ENCODE data around the gene TAOK2. TPM values are rescaled to one million over a fixed set of nuclear protein-coding genes. Genes with fewer than 3 reads are reported as not detected.
"Not testable (repeated sequence)": the region's sequence is repeated elsewhere in the genome, so short reads cannot be mapped to it uniquely, and the experiment has no call there.

The TAOK2 gene
- 35.0 TPM for total RNA-seq

DNA sequence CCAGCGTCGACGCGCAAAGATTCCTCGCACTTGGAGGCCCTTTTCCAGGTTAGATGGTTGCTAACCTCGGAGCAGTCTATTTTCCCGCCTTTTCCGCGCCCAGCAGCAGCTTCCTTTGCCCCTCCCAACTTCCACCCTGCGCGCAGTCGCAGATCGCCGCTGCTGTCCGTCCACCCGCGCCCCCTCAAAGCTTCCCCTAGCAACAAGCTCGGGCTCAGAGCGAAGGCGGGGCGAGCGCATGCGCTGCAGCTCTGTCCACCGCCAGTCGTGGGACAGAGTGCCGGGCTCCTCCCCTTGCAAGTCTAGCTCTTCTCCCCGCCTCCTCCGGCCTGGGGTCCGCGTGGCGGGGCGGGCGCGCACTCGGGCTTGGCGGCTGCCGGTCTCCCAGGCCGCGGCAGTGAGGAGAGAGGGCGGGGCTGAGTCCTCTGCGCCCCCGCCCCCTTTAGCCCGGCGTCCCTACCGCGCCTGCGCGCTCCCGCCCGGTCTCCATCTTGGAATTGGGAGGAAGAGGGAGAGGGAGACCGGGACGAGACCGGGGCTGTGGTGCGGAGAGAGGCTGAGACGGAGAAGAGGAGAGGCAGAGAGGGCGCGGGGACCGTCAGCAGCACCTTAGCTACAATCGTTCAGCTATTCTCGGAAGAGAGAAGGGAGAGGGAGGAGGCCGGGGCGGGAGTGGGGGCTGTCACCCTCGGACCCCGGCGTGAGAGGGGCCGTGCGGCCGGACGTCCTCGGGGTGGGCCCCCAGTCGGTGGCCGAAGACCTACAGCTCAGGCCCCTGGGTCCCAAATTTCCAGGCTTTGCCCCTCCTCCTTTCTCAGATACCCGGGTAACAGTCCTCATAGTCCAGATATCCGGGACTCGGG lies at the start of gene TAOK2:
Gene TAOK2, plus strand, starts transcription at position 485 of the 863 bp plus-strand sequence. CDS start 3,905 bp downstream, outside the sequence.
- Histone ChIP-seq H3K9me3 (ENCODE audit: control insufficient read depth in 3 of 3, low read length in 3 of 3) (no peaks in the 10 kb centered on the region), H3K27me3 (ENCODE audit: control insufficient read depth in 3 of 3, insufficient read depth in 3 of 3, low read length in 3 of 3) (no peaks in the 10 kb centered on the region), H3K4me3 (ENCODE audit: low read length in 3 of 3) (peak within 1 kb of the TSS; percentile 90 to 94 (median 93)), H3K36me3 (ENCODE audit: control insufficient read depth in 3 of 3, insufficient read depth in 3 of 3, low read length in 3 of 3) (peaks cover 20 to 32% (median 22%) of the 10 kb centered on the region in 3 donors), H3K4me1 (ENCODE audit: control insufficient read depth in 3 of 3, insufficient read depth in 3 of 3, low read length in 3 of 3) (peaks cover 38 to 46% (median 44%) of the 10 kb centered on the region in 3 donors), H3K27ac (ENCODE audit: low read depth, low read length) (peak within 1 kb of the TSS; percentile 96), H3K9ac (ENCODE audit: low read depth in 1 of 3, low read length in 3 of 3) (peak within 1 kb of the TSS; percentile 85 to 96 (median 96))

DNA sequence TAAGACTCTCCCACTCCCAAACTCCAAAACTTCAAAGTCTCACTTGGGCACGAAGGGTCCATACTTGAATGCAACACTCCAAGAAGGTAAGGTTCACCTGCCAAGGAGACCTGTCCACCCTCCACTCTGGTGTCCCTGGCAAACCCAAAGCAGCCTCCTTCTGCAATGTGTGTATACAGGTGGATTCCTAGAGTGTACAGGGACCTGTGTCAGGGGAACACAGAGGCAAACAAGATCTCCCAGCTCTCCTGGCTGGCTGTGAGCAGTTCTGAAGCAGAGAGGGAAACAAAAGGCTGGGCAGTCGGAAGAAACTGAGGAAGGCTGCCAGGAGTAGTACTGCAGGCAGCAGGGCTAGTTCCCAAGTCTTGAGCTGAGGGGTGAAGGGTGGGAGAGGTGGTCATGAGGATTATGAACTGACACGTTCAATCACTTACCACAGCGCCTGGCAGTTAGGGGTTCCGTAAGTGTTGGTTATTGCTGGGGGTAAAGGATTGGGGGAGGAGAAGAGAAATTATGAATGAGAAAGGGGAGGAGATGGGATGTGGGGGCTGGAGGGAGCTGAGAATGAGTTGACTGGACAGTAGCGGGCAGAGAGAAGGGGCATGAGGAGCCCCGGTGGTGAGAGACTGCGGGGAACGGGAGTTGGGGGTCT lies 48.4 kb upstream of the TAOK2 start:
- H3K27ac ChIP-seq (ENCODE audit: low read depth, low read length), result no peak overlapping the region
- peaks cover 5 to 11% (median 10%) of the 10 kb centered on the region in 3 donors for H3K36me3 ChIP-seq (ENCODE audit: control insufficient read depth in 3 of 3, insufficient read depth in 3 of 3, low read length in 3 of 3)
- H3K9me3 ChIP-seq (ENCODE audit: control insufficient read depth in 3 of 3, low read length in 3 of 3), result no peaks in the 10 kb centered on the region
- peaks cover 18 to 29% (median 19%) of the 10 kb centered on the region in 3 donors for H3K4me1 ChIP-seq (ENCODE audit: control insufficient read depth in 3 of 3, insufficient read depth in 3 of 3, low read length in 3 of 3)
- H3K4me3 ChIP-seq (ENCODE audit: low read length in 3 of 3), result peak overlapping the region; percentile 80 to 95 (median 89)
- H3K9ac ChIP-seq (ENCODE audit: low read depth in 1 of 3, low read length in 3 of 3), result peak overlapping the region; percentile 71 to 92 (median 78)
- H3K27me3 ChIP-seq (ENCODE audit: control insufficient read depth in 3 of 3, insufficient read depth in 3 of 3, low read length in 3 of 3), result no peaks in the 10 kb centered on the region

DNA sequence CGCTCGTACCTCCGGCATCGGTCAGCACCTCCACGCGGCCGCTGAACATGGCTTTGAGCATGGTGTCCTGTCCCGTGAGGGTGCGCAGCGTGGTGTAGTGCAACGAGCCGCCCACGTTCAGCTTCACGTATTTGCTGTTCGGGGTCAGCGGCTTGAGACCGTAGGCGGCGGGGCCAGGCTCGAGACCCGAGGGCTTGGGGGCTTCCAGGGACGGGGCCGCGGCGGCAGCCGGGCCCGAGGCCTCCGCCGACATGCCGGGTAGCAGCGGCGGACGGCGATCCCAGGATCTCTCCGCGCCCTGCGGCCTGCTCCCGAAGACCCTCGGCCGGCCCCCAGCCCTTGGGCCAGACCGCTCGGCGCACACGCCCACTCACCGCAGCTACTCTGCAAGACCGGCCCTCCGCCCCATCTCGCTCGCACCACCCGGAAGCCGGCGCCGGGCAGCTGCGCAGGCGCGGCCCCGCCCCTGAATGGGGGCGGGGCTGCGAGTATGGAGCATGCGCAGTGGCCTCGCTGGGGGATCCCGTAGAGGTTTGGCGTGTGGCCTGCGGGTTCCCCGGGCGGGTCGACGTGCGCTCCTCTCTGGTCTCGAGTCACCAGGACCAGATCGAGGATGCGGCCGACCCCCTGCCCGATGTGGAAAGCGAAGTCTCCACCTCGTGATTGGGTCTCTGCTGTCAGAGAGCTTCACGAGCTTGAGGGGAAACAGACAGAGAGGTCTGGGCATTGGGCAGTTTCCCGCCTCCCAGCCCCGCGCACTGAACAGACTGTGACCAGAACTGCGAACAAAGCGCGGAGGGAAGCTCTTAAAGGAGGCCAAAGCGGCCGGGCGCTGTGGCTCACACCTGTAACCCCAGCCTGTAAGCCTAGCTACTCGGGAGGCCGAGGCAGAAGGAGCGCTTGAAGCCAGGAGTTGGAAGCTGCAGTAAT lies 47.6 kb upstream of the TAOK2 start, which contains the start of gene KCTD13:
Gene KCTD13, minus strand, starts transcription at position 446 of the 930 bp plus-strand sequence. Its CDS starts 193 bp downstream, at position 253.
- Histone ChIP-seq H3K27ac (ENCODE audit: low read depth, low read length) (peak within 1 kb of the TSS; percentile 67), H3K4me3 (ENCODE audit: low read length in 3 of 3) (peak within 1 kb of the TSS; percentile 80 to 95 (median 89)), H3K9ac (ENCODE audit: low read depth in 1 of 3, low read length in 3 of 3) (peak within 1 kb of the TSS; percentile 71 to 92 (median 78)), H3K27me3 (ENCODE audit: control insufficient read depth in 3 of 3, insufficient read depth in 3 of 3, low read length in 3 of 3) (no peaks in the 10 kb centered on the region), H3K36me3 (ENCODE audit: control insufficient read depth in 3 of 3, insufficient read depth in 3 of 3, low read length in 3 of 3) (peaks cover 5 to 7% (median 5%) of the 10 kb centered on the region in 3 donors), H3K9me3 (ENCODE audit: control insufficient read depth in 3 of 3, low read length in 3 of 3) (no peaks in the 10 kb centered on the region), H3K4me1 (ENCODE audit: control insufficient read depth in 3 of 3, insufficient read depth in 3 of 3, low read length in 3 of 3) (peaks cover 18 to 29% (median 19%) of the 10 kb centered on the region in 3 donors)

DNA sequence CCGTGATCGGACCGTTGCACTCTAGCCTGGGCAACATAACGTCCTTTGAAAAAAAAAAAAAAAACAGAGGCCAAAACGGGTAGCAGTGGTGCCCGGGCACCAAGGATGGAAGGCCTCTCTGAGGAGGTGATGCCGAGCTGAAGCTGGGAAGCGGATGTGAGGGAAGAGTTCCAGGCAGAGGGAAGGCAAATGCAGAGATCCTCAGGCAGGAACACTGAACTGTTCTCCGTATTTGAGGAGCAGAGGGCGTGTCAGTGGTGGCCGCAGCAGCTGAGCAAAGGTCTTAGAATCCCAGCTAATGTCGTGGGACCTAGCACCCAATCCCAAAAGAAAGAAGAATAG lies 47.0 kb upstream of the TAOK2 start:
- Histone ChIP-seq H3K9ac (ENCODE audit: low read depth in 1 of 3, low read length in 3 of 3) (peak overlapping the region; percentile 71 to 92 (median 75)), H3K36me3 (ENCODE audit: control insufficient read depth in 3 of 3, insufficient read depth in 3 of 3, low read length in 3 of 3) (peaks cover 0 to 7% (median 5%) of the 10 kb centered on the region in 3 donors), H3K27ac (ENCODE audit: low read depth, low read length) (peak overlapping the region; percentile 67), H3K9me3 (ENCODE audit: control insufficient read depth in 3 of 3, low read length in 3 of 3) (no peaks in the 10 kb centered on the region), H3K27me3 (ENCODE audit: control insufficient read depth in 3 of 3, insufficient read depth in 3 of 3, low read length in 3 of 3) (no peaks in the 10 kb centered on the region), H3K4me3 (ENCODE audit: low read length in 3 of 3) (peak overlapping the region; percentile 80 to 95 (median 89)), H3K4me1 (ENCODE audit: control insufficient read depth in 3 of 3, insufficient read depth in 3 of 3, low read length in 3 of 3) (peaks cover 18 to 29% (median 19%) of the 10 kb centered on the region in 3 donors)

DNA sequence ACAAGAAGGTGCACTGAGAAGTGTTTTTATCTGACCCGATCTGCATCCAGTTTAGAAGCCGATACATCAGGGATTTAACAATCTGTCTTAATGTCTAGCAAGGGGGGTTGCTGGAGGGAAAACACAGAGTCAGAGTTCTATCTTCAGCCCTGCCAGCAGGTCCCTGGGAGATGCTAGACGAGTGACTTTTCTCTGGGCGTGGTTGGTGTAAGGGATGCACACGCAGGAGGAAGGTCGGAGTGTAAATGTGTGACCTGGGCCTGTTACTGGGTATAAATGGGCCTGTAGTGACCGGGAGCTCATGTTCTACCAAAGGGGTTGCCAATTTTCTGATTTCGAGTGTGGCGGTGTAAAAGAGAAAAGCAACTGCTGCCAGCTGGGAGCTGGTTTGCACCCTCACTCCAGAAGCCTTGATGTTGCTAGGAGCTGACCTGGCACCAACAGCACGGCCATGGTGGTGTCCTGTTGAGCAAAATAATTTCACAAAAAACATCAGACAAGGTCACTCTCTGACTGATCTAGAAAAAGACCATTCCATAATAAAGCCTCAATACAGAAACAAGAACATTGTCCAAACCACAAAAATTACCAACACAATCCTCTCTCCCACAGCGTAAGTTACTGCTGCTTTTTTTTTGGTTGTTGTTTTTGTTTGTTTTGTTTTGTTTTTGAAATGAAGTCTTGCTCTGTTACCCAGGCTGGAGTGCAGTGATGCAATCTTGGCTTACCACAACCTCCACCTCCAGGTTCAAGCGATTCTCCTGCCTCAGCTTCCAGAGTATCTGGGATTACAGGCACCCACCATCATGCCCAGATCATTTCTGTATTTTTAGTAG lies 46.4 kb upstream of the TAOK2 start:
- Histone ChIP-seq H3K4me3 (ENCODE audit: low read length in 3 of 3) (peak overlapping the region; percentile 80 to 95 (median 89)), H3K4me1 (ENCODE audit: control insufficient read depth in 3 of 3, insufficient read depth in 3 of 3, low read length in 3 of 3) (peaks cover 18 to 29% (median 19%) of the 10 kb centered on the region in 3 donors), H3K9me3 (ENCODE audit: control insufficient read depth in 3 of 3, low read length in 3 of 3) (no peaks in the 10 kb centered on the region), H3K27me3 (ENCODE audit: control insufficient read depth in 3 of 3, insufficient read depth in 3 of 3, low read length in 3 of 3) (no peaks in the 10 kb centered on the region), H3K27ac (ENCODE audit: low read depth, low read length) (peak overlapping the region; percentile 67), H3K9ac (ENCODE audit: low read depth in 1 of 3, low read length in 3 of 3) (peak overlapping the region; percentile 10 to 92 (median 71)), H3K36me3 (ENCODE audit: control insufficient read depth in 3 of 3, insufficient read depth in 3 of 3, low read length in 3 of 3) (peaks cover 0 to 7% (median 5%) of the 10 kb centered on the region in 3 donors)

DNA sequence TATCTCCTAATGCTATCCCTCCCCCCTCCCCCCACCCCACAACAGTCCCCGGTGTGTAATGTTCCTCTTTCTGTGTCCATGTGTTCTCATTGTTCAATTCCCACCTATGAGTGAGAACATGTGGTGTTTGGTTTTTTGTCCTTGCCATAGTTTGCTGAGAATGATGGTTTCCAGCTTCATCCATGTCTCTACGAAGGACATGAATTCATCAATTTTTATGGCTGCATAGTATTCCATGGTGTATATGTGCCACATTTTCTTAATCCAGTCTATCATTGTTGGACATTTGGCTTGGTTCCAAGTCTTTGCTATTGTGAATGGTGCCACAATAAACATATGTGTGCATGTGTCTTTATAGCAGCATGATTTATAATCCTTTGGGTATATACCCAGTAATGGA lies 41.9 kb upstream of the TAOK2 start:
- not testable (repeated sequence) for H3K4me3 ChIP-seq (ENCODE audit: low read length in 3 of 3); H3K4me1 ChIP-seq (ENCODE audit: control insufficient read depth in 3 of 3, insufficient read depth in 3 of 3, low read length in 3 of 3); H3K9ac ChIP-seq (ENCODE audit: low read depth in 1 of 3, low read length in 3 of 3); H3K36me3 ChIP-seq (ENCODE audit: control insufficient read depth in 3 of 3, insufficient read depth in 3 of 3, low read length in 3 of 3); H3K9me3 ChIP-seq (ENCODE audit: control insufficient read depth in 3 of 3, low read length in 3 of 3); H3K27ac ChIP-seq (ENCODE audit: low read depth, low read length); H3K27me3 ChIP-seq (ENCODE audit: control insufficient read depth in 3 of 3, insufficient read depth in 3 of 3, low read length in 3 of 3)

DNA sequence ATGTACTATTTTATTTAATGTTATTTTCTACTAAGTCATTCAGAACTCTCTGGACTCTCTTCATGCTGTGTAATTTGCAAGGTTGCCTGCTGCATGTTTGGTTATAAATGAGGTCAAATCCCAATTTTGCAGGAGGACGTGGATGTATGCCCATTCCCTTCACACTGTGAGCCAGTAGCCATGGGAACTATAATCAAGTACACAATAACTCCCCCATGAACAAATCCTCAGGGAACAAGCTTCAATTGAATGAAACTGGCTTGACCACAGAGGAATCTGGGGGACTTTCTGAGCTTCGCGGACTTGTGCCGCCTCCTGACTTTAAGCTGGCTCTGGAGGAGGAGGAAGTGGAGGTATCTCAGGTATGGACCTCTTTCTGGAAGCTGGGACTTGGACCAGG lies 33.0 kb upstream of the TAOK2 start:
- Histone ChIP-seq H3K27me3 (ENCODE audit: control insufficient read depth in 3 of 3, insufficient read depth in 3 of 3, low read length in 3 of 3) (no peaks in the 10 kb centered on the region), H3K4me1 (ENCODE audit: control insufficient read depth in 3 of 3, insufficient read depth in 3 of 3, low read length in 3 of 3) (peaks cover 0 to 7% (median 3%) of the 10 kb centered on the region in 3 donors), H3K4me3 (ENCODE audit: low read length in 3 of 3) (no peak overlapping the region), H3K9me3 (ENCODE audit: control insufficient read depth in 3 of 3, low read length in 3 of 3) (no peaks in the 10 kb centered on the region), H3K36me3 (ENCODE audit: control insufficient read depth in 3 of 3, insufficient read depth in 3 of 3, low read length in 3 of 3) (no peaks in the 10 kb centered on the region), H3K27ac (ENCODE audit: low read depth, low read length) (no peak overlapping the region), H3K9ac (ENCODE audit: low read depth in 1 of 3, low read length in 3 of 3) (no peak overlapping the region)

DNA sequence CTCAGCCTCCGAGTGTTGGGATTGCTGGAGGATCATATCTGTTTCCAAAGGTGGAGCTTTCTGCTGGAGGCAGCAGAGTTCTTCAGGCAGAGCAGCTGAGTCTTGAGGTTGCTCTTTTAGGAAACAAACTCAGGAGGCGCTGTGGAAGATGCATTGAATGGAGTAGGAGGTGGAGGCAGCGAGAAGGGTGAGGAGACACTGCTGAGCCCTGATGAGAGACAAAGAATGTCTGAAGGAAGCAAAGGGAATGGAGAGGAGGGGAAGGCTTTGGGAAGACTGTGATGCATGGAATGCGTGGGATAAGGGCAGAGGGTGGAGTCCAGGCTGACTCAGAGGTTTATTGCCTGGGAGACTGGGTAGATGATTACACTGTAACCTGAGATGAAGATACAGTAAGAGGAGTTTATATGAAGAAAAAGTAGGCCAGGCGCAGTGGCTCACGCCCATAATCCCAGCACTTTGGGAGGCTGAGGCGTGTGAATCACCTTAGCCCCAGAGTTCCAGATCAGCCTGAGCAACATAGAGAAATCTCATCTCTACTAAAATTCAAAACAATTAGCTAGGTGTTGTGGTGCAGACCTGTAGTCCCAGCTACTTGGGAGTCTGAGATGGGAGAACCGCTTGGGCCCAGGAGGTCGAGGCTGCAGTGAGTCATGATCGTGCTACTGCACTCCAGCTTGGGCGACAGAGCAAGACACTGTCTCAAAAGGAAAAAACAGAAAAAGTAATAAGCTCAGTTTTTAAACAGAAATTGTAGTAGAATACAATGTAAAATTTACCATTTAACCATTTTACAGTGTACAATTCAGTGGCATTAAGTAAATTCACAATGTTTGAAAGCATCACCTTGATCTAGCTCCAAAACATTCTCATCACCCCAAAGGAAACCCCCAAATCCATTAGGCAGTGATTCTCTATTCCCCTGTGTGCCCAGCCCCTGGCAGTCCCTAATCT lies 29.5 kb upstream of the TAOK2 start:
- Histone ChIP-seq H3K27ac (ENCODE audit: low read depth, low read length) (peak overlapping the region; percentile 40), H3K9me3 (ENCODE audit: control insufficient read depth in 3 of 3, low read length in 3 of 3) (no peaks in the 10 kb centered on the region), H3K9ac (ENCODE audit: low read depth in 1 of 3, low read length in 3 of 3) (no peak overlapping the region), H3K36me3 (ENCODE audit: control insufficient read depth in 3 of 3, insufficient read depth in 3 of 3, low read length in 3 of 3) (no peaks in the 10 kb centered on the region), H3K27me3 (ENCODE audit: control insufficient read depth in 3 of 3, insufficient read depth in 3 of 3, low read length in 3 of 3) (no peaks in the 10 kb centered on the region), H3K4me3 (ENCODE audit: low read length in 3 of 3) (no peak overlapping the region), H3K4me1 (ENCODE audit: control insufficient read depth in 3 of 3, insufficient read depth in 3 of 3, low read length in 3 of 3) (peaks cover 0 to 7% (median 3%) of the 10 kb centered on the region in 3 donors)

Data from skeletal muscle tissue (tissue), 4 donors.